Iris pigment epithelial cell (primary cell): Measurements from ENCODE around the gene ZBTB3.
"Not testable (repeated sequence)": the region's sequence is repeated elsewhere in the genome, so short reads cannot be mapped to it uniquely, and the experiment has no call there.

Source experiments
- DNase-seq: peaks from one replicate; pipeline ENCODE4 v3.0.0-alpha.2; 2011; ENCODE audit warnings: low read depth

ZBTB3 gene

DNA sequence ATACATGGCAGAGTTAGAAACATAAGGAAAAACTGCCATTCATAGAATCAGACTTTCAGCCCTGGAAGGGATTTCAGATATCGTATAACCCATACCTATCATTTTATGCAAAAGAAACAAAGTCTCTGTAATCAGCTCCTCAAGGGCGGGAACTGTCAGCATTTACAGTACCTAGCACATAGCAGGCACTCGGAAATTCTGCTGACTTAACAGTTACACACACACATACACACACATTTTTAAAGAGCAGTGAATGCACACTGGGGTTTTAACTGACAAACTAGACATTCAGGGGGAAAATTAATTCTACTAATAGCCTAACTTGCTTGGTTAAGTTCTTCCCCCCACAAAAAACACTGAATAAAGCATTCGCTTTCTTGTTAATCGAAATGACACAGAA, 37.8 kb downstream of the ZBTB3 start:
- no peak for DNase-seq

DNA sequence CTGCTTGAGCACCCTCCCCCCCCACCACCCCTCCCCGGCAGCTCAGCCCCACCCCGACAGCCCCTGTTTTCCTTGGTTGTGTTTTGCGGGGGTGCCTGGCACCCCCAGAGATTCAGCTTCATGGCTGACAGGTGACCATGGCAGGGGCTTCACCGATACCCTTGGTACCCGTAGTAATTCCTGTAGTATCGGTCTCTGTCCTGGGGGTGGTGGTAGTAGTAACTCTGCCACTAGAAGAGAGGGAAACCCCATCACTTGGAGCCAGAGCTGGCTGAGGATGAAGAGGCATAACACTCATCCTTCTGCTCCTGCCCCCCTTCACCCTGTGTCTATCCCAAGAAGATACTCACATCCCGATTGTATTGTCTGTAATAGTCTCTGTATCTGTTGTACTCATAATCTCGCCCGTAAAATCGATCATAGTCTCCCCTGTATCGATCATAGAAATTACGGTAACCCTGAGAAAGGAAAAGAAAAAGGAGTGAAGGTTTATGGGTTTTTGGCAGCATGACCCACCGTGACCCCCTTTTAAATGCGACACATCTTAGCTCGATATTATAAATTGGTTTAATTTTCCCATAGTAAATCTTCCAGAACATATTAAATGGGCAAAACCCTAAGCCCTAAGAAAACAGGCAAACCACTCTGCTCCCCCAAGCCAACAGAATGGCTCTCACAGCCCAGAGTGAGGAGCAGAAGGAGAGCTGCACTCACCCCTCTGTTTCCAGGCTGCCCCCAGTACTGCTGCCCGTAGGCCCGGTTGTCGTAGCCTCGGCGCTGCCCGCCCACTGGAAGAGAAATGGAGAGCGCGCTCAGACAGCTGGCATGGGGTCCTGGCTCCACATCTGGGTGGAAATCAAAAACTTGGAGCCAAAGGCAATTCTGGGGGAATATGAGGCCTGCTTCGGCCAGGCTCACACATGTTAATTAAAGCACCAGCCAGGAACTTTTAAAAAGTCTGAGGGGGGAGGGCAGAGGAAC, 38.5 kb downstream of the ZBTB3 start:
- DNase-seq = no peak

DNA sequence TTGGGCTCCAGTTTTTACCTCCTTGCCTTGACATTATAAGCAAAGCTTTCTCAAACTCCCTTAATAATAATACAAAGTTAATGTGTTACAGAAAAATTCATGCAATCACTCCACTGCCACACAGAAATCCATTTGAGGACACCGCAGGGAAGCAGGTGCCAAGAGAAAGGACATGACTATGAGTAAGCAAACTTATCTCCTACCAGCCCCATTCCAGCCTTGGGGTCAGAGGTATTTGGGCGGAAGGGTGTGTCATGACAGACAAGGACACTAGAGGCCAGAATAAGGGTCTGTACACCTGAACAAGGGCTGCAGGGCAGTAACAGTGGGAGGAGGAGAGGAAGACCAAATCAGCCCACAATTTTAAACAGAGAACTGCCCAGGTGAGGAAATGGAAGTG, 40.6 kb downstream of the ZBTB3 start:
- DNase-seq = no peak

DNA sequence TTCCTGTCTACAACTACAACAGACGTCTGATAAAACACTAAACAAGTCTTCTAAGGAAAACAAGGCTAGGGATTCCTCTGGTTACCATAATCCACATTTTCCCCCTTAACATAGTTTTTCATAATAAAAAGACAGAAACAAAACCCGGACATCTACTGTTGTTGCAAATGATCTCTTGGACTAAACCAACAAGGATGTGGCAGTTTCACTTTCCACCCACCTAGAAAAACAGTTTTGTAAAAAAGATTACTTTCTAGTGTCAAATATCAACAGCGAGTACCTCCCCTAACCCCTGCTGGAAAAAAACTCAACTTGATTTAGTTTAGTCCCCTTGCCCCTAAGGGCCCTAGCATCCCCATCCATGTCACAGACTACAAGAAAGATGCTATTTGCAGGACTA, 41.1 kb downstream of the ZBTB3 start:
- no peak for DNase-seq

DNA sequence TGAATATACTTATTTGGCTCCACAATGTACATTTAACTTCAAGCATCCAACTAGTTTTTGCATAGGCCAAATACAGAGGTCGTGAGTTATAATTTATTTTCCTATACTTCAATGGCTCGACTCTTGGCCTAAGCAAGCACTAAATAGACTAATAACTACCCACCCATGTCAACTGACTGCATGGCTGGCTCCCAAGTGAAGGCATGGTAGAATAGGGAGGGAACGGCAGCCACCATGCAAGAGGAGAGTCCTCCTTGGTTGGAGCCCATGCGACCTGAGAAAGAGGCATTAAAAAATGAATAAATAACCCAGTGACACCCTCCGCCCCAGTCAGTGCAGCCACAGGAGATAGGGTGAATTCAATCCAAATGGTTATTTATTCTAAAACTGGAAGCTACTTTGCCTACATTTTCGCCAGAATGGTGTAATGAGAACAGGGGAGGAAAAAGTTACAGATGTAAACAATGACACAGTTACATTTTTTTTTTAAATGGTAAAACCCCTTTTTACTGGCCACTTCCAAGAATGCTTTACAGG, 41.6 kb downstream of the ZBTB3 start:
- no peak for DNase-seq

- DNase-seq = peak; percentile 52
These were observed 44.0 kb downstream of the ZBTB3 start for GRCh38 chr11:62710001-62710345.

- DNase-seq = peak; percentile 99
These were observed 44.5 kb downstream of the ZBTB3 start for GRCh38 chr11:62709247-62710000.

GRCh38 chr11:62708793-62709192, 45.2 kb downstream of the ZBTB3 start:
- DNase-seq = no peak

GRCh38 chr11:62708392-62708791, 45.6 kb downstream of the ZBTB3 start:
- DNase-seq = no peak

- DNase-seq = no peak
These were observed 46.6 kb downstream of the ZBTB3 start, which contains the start of the genes BSCL2 and GNG3 for GRCh38 chr11:62707277-62707861. TSS of gene BSCL2 (minus strand) at chr11:62707424. CDS start at chr11:62707195, 229 bp downstream. TSS of gene GNG3 (plus strand) at chr11:62707676. CDS start at chr11:62708296, 620 bp downstream.

GRCh38 chr11:62706850-62707247, 47.1 kb downstream of the ZBTB3 start:
- no peak for DNase-seq

DNA sequence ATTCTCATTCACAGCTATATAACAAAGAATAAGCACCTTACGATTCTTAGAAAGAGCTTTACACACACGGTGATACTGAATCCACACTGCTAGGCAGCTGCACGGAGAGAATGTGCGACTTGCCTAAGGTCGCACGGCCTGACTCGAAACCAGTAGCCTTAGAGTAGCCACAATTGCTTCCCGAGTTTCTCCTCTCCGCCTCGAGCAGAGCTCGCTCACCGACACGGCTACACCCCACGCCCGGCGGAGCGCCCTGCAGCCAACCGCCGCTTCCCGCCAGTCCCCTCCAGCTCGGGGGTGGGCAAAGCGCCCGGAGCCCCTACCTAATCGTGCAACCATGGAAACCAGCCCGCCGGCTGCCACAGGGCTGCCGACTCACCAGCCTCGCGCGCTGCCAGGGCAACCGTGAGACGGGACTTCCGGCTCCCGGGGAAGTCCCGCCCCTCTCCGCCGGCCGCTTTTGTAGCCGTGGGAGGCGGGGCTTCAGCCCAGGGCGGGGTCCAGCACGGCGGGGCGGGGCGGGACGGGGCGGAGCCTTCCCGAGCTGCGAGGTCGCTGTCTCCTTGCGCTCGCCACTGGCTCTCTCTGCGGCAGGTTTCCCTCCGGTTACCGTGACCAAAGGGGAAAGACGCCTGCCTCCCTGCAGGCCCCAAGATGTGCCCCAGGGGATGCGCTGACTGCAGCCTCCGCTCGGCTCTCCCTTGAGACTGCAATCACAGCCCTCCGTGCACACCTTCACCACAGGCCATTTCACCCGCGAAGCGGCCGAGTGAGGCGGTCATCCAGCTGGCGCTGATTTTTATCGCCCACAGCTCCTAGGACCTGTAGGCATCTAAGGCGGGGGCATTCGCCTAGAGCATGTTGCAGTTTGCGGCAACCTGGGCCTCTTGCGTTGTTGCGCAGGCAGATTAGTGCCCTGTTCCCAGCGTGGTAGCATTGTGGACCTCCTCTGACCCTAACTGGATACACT, 47.8 kb downstream of the ZBTB3 start:
- peak; percentile 91 for DNase-seq

GRCh38 chr11:62705413-62705812, 48.5 kb downstream of the ZBTB3 start:
- DNase-seq = no peak

DNA sequence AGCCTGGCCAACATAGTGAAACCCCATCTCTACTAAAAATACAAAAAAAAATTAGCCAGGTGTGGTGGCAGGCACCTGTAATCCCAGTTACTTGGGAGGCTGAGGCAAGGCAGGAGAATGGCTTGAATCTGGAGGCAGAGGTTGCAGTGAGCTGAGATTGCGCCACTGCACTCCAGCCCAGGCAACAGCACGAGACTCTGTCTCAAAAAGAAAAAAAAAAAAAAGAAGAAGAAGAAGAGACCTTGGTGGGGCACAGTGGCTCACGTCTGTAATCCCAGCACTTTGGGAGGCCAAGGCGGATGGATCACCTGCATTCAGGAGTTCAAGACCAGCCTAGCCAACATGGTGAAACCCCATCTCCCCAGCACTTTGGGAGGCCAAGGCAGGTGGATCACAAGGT, 50.0 kb downstream of the ZBTB3 start:
- not testable (repeated sequence) for DNase-seq

DNA sequence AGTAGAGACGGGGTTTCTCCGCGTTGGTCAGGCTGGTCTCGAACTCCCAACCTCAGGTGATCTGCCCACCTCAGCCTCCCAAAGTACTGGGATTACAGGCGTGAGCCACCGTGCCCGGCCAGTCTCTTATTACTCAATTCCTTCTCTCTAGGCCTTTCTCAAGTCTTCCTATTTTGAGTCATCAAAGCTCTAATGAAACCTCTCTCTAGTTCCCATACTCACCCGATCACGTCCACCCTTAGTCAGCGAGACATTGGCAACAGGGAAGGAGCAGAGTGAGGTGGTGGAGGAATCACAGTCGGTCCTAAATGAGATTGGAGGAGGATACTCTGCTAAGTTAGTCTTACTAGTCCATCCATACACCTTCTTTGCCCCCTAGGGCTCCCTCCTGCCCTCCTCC, 51.7 kb downstream of the ZBTB3 start:
- DNase-seq = no peak
